Embryonic facial prominence (tissue), 1 donor: ENCODE results near the gene IL16.

Experiments
- DNase-seq: peaks from one replicate; pipeline ENCODE4 v3.0.0-alpha.2; 2016; ENCODE audit errors: extremely low spot score

IL16 gene

DNA sequence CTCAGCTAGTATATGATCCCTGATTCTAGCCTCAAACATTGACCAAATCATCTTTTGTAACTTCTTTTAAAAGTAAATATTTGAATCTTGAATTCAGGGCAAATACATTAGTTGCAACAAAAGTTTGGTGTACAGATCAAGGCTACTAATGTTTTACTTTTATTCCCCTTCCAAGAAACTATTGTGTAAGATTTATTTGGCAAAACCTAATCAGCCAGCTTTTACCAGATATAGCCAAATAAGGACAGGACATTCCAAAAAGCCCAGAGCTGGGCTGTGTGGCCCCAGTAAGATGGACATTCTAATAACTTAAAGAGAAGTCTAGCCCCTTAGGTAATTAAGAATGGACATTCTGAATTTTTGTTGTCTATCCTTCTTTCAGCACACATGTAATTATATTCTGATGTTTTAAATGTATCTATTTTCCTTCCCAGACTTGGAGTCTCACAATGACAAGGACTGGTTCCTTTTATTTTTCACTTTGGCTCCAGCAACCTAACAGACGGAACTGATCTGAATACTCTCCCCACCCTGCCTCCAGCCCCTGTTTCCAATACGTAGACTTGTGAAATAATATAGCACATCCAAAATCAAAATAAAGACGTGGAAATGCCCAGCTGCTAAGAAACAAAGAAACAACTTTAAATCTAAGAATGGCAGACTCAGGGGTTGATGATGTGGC, 79.2 kb downstream of the IL16 start:
- DNase-seq, result no peak

DNA sequence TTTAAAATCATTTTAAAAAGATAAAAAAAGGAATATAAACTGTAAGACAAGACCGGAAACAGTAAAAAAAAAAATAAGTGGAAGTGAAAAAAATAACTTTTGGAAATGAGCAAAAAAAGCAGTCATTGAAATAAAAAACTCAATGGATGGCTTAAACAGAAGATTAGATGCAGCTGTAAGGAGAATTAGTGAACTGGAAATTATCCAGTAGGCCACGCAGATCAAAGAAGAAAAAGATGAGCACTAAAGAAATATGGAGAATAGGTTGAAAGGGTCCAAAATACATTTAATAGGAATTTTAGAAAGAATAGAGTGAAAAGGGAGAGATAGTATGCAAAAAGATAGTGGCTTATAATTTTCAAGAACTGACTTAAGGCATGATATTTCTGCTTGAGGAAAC, 80.3 kb downstream of the IL16 start:
- DNase-seq, result no peak

DNA sequence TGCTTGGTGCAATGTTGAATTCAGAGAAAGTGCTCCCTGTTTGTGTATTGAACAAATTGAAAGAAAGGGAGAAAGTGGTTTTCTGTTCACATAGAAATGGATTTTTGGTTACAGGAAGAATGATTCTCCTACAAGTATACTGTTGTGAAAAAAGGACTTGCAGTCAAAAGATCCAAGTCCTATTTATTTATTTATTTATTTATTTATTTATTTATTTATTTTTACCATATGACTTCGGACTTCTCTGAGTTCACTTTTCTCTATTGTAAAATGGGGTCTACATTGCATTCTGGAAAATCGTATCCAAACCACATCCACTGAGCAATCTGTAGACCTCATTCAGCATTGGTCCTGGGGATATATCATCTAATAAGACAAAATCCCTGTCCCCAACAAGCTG, 81.2 kb downstream of the IL16 start:
- DNase-seq, result no peak

DNA sequence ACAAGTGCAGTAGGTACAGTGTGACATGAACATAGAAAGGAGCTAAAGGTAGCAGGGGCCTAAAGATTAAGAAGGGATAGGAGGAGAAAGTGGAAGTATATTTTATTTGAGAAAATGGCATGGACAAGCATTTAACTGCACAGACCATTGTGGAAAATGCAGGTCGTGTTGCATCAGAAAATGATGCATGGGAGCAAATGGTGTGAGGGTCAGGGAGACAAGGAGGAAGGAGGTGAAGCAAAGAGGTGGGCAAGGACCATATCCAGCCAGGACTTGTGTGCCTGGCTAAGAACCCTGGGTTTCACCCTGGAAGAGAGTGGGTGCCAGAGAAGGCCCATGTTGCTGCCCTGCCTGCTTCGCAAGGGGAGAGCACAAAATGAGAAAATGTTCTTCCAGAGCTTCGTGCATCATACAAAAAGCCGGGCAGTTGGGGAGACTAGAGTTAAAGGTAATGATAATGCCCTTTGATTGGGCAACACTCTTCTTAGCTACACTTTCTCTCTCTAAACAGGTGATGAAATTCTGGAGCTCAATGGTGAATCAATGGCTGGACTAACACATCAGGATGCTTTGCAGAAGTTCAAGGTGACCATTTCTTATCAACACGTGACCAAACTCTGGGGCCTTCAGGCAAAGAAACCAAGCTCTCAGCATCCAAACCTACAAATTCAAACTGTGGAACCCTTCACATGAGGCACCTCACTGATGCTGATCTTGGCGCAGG, 81.8 kb downstream of the IL16 start:
- no peak for DNase-seq

DNA sequence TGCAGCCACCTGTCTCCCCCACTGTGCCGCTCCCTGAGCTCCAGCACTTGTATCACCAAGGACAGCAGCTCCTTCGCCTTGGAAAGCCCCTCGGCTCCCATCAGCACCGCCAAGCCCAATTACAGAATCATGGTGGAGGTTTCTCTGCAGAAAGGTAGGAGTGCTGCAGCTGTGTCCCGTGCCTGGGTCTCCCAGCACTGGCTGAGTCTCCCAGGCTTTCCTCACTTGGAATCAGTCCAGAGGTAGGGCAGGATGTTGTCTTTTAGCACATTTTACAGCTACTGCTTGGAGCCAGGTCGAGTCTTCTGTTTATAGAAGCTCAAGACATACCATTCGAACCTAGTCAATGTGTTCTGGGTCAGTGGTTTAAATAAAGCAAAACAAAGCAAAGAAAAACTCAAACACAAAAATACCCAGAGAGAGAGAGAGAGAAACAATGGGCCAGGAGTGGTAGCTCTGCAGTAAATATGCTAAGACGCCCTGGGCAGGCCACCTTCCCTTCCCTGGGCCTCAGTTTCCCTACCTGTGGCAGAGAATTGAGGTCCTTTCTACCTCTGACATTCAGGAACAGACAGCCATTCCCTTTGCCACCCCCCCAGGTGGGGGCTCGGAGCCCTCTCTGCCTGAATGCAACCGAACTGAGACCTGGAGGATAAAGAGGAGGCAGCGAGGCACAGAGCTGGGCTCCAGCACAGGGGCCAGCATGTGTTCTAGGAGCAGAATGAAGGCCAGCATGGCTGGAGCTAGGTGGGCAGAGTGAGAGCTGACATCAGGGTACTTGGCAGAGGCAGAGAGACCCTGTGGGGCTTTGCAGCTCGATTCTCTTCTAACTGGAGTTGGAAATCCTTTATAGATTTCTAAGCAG, 83.2 kb downstream of the IL16 start:
- no peak for DNase-seq

DNA sequence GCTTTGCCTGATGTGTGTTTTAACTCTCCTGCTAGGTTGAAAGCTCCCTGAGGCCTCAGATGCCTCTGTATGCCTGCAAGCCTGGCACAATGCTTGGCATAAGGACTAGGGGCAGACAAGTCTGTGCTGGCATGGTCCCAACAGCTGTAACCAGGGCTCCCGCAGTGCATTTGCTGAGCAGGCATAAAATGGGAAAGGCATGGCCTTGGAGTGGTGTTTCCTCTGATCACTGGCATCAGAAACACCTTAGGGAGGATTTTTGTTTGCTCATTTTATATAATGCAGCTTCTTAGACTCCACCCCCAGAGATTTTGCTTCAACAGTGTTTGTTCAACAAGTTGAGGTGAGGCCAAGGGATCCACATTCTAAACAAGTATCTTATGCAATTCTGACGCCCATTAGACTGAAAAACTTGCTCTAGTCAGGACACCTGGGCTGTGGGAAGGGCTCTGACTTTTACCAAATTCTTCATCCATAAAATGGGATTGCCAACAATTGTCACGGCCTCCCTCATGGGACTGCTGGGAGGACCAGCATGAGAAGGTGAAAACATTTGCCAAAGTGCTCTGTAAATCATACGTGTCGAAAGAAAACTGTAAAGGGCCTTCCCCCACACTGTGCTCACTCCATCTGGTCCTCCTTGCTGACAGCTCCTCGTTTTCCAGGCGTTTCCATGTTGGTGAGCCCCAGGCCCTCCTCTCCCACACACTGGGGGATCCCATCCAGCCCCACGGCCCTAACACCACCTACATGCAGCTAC, 84.2 kb downstream of the IL16 start:
- no peak for DNase-seq

DNA sequence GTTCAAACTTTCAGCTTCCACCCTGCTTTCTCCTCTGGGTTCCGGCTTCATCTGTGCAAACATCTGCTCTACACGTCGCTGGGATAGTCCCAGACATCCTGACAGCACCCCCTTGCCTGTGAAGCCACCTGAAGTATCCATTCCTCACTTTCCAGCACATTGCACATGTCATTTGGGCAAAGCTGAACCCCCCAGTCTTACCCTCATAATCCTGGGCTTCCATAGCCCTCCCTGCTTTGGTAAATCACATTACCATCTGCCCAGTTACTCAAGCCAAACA, 84.7 kb downstream of the IL16 start:
- no peak for DNase-seq

DNA sequence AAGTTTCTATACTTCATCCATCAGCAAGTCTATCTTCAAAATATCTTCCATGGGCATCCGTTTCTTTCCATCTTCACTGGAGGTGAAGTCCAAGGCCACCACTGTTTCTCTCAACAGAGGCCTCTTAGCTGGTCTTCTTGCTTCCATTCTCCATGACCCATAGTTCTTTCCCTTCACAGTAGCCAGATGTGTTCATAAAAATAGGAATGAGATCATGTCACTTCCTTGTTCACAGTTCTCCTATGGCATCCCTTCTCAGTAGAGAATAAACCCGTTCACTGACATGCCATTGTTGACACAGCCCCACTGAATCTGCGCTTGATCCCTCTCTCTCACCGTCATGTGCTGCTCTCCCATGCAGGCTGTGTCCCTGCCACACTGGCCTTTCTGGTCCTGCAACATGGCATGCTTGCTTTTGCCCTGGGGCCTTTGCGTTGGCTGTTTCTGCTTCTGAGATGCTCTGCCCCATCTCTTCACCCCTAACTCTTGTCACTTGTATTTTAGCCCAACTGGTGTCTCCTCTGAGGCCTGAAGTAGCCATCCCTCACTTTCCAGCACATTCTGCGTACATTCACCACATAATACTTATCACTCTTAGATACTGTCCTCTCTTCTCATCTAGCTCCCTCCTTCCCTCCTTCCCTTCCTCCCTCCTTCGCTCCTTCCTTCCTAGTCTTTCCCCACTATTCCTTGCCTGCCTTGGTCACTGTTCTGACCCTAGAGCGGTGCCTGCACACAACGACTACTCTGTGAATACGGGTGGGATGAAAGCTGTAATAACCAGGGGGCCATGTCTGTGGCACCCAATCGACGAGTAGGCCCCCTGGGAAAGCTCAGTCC, 85.3 kb downstream of the IL16 start:
- DNase-seq, result no peak

DNA sequence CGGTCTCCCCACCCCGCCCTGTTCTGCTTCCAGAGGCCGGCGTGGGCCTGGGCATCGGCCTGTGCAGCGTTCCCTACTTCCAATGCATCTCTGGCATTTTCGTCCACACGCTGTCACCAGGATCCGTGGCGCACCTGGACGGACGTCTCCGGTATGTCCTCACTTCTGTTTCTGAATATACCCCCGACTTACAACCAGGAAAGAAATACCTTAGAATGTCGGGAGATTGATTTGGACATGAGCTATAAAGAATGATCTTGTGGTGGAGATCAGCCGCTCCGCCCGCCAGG, 85.9 kb downstream of the IL16 start:
- no peak for DNase-seq

DNA sequence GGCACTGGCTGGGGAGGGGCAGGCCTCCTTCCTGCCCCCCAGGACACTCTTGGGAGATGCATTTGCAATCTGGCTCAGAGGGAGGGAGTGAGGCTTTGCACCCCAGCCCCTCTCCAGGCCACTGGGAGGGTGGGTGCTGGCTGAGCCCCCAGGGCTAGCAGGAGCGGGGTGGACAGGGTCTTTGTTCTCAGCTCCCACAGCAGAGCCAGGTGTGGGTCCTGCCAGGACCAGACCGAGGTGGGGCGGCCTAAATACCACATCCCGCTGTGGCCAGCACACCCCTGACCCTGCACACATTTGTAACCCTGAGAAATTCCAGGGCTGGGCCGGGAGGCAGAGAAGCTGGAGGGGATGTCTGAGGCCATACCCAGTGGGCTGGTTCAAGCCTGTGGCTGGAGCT, 86.2 kb downstream of the IL16 start:
- no peak for DNase-seq

DNA sequence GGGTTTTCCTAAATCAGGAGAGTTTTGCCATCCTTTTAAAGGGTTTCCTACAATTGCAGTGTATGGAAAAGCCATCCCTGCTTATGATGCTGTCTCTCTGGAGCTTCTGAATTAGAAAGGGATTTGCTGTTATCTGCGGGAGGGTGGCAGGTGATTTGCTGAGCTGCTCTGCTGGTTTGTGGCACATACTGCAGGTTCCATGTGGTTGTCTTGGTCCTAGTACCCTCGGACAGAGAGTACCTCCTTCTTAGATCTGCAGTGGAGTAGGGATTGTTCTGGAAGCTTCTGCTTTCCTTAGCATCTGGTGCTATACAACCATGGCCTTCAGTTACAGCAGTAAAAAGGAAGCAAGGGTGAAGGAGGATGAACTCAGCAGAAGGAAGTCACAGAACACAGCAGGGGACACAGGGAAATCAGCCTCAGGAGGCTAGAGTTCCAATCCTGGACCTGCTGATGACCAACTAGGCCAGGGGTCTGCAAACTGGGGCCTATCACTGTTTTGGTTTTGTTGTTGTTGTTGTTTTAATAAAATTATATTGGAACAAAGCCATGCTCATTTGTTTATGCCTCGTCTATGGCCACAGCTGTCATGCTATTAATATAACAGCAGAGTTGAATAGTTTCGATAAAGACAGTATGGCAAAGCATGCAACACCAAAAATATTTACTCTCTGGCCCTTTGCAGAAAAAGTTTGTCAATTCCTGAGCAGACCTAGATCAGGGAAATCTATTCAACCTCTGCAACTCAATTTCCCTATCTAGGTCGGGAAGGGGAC, 87.8 kb downstream of the IL16 start:
- DNase-seq, result no peak

DNA sequence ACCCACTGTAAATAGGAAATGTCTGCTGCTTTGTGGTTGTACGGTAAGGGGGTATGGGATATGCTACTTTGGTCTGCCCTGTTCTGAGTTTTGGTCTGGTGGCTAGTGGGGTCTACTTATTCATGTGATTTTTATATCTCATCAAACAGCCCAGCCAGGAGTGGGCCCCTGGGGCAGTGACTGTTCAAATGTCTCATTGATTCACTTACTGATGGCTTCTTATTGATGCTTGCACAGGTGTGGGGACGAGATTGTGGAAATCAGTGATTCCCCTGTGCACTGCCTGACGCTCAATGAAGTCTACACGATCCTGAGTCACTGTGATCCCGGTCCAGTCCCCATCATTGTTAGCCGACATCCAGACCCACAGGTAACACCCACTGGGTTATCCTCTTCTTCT, 88.8 kb downstream of the IL16 start:
- no peak for DNase-seq

DNA sequence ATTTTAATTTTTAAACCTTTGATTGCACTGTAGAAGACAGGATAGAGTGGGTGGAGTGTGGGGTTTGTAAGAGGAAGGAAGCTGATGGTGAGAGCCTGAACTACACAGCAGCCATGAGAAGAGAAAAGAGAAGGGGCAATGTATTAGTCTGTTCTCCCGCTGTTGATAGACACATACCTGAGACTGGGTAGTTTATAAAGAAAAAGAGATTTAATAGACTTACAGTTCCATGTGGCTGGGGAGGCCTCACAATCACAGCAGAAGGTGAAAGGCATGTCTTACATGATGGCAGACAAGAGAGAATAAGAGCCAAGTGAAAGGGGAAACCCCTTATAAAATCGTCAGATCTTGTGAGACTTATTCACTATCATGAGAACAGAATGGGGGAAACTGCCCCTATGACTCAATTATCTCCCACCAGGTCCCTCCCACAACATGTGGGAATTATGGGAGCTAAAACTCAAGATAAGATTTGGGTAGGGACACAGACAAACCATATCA, 90.0 kb downstream of the IL16 start:
- DNase-seq, result no peak

DNA sequence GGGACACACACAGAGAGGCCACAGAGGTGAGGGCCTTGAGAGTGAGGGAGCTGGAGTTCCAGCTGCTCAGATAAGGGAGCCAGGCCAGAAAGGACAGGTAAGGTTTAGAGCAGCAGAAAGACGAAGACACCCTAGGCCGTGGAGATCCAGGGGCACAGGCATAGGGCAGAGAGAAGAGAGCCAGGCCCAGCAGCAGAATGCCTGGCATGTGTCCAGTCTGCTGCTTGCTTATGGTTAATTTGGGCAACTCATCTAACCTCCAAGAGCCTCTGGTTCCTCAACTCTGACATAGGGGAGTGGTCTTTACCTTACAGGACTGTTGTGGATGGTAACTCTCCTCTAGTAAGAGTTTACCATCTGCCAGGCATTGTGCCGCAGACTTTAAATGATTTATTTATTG, 91.4 kb downstream of the IL16 start:
- no peak for DNase-seq

DNA sequence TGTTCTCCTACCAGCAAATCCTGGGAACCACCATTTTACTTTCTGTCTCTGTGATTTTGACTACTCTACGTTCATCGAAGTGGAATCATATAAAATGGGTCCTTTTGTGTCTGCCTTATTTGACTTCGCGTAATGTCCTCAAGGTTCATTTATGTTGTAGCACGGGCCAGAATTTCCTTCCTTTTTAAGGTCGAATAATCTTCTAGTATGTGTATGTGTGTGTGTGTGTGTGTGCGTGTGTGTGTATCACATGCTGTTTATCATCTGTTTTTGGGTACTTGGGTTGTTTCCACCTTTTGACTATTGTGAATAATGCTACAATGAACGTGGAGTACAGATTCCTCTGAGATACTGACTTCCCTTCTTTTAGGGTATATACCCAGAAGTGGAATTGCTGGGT, 91.9 kb downstream of the IL16 start:
- DNase-seq, result no peak

DNA sequence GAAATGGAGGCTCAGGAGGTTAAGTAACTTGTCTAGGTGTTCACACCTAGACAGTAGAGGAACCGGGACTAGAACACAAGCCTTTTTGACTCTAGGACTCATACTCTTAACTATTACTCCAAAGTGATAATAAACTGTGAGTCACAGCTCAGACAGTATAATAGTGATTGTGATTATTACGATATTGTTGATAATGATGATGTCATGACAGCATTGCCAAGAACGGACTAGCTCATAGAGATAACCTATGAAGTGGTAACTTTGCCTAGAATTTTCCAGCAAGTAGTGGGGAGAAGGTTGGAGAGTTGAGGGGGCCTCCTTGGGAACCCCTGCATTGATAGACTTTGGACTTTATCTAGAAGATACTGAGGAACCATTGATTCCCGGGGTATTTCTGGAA, 93.2 kb downstream of the IL16 start:
- DNase-seq, result no peak

DNA sequence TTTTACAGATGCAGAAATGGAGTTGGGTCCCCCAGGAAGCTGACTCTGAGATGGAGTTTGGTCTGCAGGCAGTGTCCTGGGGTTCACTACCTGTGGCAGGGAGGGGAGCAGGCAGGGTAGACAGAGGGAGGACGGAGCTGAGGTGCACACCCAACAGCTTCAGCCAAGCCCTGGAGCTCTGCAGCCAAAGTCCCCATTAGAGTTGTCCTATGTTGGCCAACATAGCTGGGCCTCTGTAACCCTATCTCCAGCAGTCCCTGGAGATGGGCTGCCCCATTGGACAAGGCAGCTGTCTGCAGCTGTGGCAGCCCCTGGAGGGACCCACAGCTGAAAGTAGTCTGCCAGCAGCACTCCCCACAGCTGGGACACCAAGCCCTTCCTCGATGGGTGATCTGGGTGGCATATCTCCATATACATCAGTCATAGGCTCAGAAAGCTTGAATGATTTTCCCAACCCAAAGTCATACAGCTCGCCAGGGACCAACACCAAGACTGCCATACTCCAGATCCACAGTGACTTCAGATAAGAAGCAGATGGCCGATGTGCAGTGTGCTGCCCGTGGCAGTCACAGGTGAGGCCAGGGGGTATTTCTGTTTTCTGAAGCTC, 95.3 kb downstream of the IL16 start:
- DNase-seq, result no peak

DNA sequence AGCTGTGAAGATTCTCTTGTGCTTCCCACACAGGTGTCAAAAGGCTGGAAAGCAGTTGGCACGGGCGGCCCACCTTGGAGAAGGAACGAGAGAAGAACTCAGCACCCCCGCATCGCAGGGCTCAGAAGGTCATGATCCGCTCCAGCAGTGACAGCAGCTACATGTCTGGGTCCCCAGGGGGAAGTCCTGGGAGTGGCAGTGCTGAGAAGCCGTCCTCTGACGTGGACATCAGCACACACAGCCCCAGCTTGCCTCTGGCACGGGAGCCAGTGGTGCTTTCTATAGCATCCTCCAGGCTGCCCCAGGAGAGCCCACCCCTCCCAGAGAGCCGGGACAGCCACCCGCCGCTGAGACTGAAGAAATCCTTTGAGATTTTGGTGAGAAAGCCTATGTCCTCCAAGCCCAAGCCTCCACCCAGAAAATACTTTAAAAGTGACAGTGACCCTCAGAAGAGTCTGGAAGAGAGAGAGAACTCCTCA, 95.9 kb downstream of the IL16 start:
- no peak for DNase-seq

DNA sequence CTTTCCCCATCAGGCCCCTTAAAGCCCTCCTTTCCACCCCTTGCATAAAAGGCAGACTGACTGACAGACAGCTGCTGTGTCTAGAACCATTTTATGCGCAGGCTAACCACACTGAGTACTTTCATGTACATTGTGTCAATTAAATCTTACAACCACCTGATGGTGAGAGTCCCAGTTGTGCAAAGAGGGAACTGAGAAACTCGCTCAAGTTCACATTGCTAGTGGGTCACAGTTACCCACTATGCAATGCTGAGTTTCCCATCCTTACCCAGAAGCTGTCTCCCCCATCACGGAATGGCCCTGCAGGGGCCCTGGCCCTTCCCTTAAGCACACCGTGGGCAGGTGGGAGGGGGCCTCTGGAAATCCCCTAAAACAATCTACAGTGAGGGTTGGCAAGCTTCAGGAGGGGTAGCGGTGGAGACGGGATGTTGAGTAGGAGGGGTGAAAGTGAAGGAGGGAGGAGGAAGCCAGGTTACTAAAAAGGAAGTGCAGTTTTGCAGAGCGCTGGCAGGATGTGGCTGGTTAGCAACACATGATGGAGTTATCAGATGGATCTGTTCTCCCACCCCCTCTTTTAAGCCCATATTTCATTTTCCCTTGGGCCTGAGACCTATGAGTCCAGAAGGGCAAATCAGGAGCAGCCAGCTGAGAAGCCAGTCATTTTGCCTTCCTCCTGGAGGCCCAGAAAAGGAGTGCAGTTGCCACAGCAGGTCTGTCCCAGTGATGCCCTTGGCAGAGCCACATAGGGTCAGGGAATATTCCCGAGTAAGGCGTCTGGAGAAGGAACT, 97.2 kb downstream of the IL16 start:
- no peak for DNase-seq
